ENCODE data around the gene EPHA7.

GRCh38 chr6:93248631-93249030 is 170.7 kb downstream of the EPHA7 start:
- TF ChIP-seq, protein P1, sequence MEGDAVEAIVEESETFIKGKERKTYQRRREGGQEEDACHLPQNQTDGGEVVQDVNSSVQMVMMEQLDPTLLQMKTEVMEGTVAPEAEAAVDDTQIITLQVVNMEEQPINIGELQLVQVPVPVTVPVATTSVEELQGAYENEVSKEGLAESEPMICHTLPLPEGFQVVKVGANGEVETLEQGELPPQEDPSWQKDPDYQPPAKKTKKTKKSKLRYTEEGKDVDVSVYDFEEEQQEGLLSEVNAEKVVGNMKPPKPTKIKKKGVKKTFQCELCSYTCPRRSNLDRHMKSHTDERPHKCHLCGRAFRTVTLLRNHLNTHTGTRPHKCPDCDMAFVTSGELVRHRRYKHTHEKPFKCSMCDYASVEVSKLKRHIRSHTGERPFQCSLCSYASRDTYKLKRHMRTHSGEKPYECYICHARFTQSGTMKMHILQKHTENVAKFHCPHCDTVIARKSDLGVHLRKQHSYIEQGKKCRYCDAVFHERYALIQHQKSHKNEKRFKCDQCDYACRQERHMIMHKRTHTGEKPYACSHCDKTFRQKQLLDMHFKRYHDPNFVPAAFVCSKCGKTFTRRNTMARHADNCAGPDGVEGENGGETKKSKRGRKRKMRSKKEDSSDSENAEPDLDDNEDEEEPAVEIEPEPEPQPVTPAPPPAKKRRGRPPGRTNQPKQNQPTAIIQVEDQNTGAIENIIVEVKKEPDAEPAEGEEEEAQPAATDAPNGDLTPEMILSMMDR (IDR thresholded peaks at IDR 0.05) = no peak
- TF ChIP-seq POLR2A (IDR thresholded peaks at IDR 0.05) = no peak
